Upper lobe of left lung (tissue), 6 donors: Measurements from ENCODE around the gene NEURL4. TPM values are rescaled to one million over a fixed set of nuclear protein-coding genes. Genes with fewer than 3 reads are reported as not detected.
A peak's percentile ranks its signal among the peaks of the same experiment; 100 is the strongest.

Experiments
- ATAC-seq, 2 donors: fragments of 200-7000 bp; cut with Tn5 transposase; one replicate each; pipeline ENCODE4 v1.9.1; 2022; ENCODE audit warnings: mild to moderate bottlenecking in 2 of 2, moderate library complexity in 2 of 2; ENCODE audit not compliant: low FRiP score in 2 of 2
- DNase-seq, 2 donors: peaks; one replicate each; pipeline ENCODE4 v3.0.0-alpha.2; 2019 to 2020
- H3K27ac ChIP-seq, 4 donors: fragments of 200-600 bp; sonication (generic); one replicate each; pipeline ENCODE4 v1.5.1; 2016 to 2019
- H3K27me3 ChIP-seq, 4 donors: fragments of 200-600 bp; sonication (generic); one replicate each; pipeline ENCODE4 v1.5.1; 2017 to 2019
- H3K36me3 ChIP-seq, 4 donors: fragments of 200-600 bp; sonication (generic); one replicate each; pipeline ENCODE4 v1.5.1; 2016 to 2019
- H3K4me1 ChIP-seq, 4 donors: fragments of 200-600 bp; sonication (generic); one replicate each; pipeline ENCODE4 v1.5.1; 2018 to 2019
- H3K4me3 ChIP-seq, 4 donors: fragments of 200-600 bp; sonication (generic); one replicate each; pipeline ENCODE4 v1.5.1; 2017 to 2019; ENCODE audit warnings: mild to moderate bottlenecking in 2 of 4, moderate library complexity in 1 of 4
- H3K9me3 ChIP-seq, 4 donors: fragments of 200-600 bp; sonication (generic); one replicate each; pipeline ENCODE4 v1.5.1; 2018 to 2019
- CTCF ChIP-seq, 6 experiments: fragments of 450-650 bp in 4 of 6; fragments of 200-600 bp in 2 of 6; sonication (generic) in 2 of 6; IDR thresholded peaks; one replicate each; pipeline ENCODE4 v1.5.1; 2016 to 2019; ENCODE audit warnings: antibody characterized with exemption in 6 of 6
- EP300 ChIP-seq, 4 donors: sonication (generic); formaldehyde crosslinking; IDR thresholded peaks; one replicate each; pipeline ENCODE4 v1.5.1; 2017; ENCODE audit warnings: antibody characterized with exemption in 4 of 4, control low read depth in 2 of 4
- POLR2A ChIP-seq, 4 donors: fragments of 450-650 bp; IDR thresholded peaks; one replicate each; pipeline ENCODE4 v1.5.1; 2016 to 2017; ENCODE audit warnings: antibody characterized with exemption in 4 of 4, mild to moderate bottlenecking in 2 of 4
- POLR2AphosphoS5 ChIP-seq, 2 donors: sonication (generic); formaldehyde crosslinking; IDR thresholded peaks; one replicate each; pipeline ENCODE4 v1.5.1; 2017; ENCODE audit warnings: antibody characterized with exemption in 2 of 2
- WGBS, 2 donors: methylation state at CpG; one replicate each; pipeline ENCODE4 v1.1.5; 2017 to 2018; 5-methylcytosine and 5-hydroxymethylcytosine counted together
- total RNA-seq, 6 donors: library from RNA; depleted of rRNA in 4 of 6; stranded (reverse); fragments of >200 nt in 4 of 6; gene quantifications; one replicate each; pipeline versions ENCODE4 v1.1.0 to v1.2.1, GENCODE V29; 2016 to 2021
- donor health status: DM: no; HTN: no; CAD: no; lungs with moderate emphysema.
- donor health status: DM: no; HTN: yes; CAD: no; lungs with severe emphysema.

The NEURL4 gene
- total RNA-seq, 6 donors from 2014 or later = 14.2 to 77.5 (median 37.5) TPM

- no peaks in the 10 kb centered on the region for H3K36me3 ChIP-seq
- H3K4me3 ChIP-seq = no peak overlapping the region
- TF ChIP-seq POLR2AphosphoS5 (IDR thresholded peaks at IDR 0.05) (no peak), EP300 (IDR thresholded peaks at IDR 0.05) (no peak), CTCF (IDR thresholded peaks at IDR 0.05) (no peak), POLR2A (IDR thresholded peaks at IDR 0.05) (no peak)
- ATAC-seq (no peak), DNase-seq (no peak)
- no peaks in the 10 kb centered on the region for H3K9me3 ChIP-seq
- H3K4me1 ChIP-seq = peaks cover 36 to 57% (median 42%) of the 10 kb centered on the region in 4 donors
- peak overlapping the region in 2 of 4 donors; percentile 44 to 95 for H3K27ac ChIP-seq
- 76 to 78% methylated on average over 7 to 9 of the region's 9 CpGs for WGBS, 2 donors
- no peaks in the 10 kb centered on the region for H3K27me3 ChIP-seq
Observed at GRCh38 chr17:7354262-7354843, 25.2 kb upstream of the NEURL4 start.

- ATAC-seq = no peak
- H3K36me3 ChIP-seq = no peaks in the 10 kb centered on the region
- H3K27me3 ChIP-seq = no peaks in the 10 kb centered on the region
- H3K9me3 ChIP-seq = no peaks in the 10 kb centered on the region
- H3K27ac ChIP-seq = peak overlapping the region in 3 of 4 donors; percentile 95 to 99 (median 95)
- DNase-seq = peak in 1 of 2 donors; percentile 76
- peaks cover 36 to 60% (median 46%) of the 10 kb centered on the region in 4 donors for H3K4me1 ChIP-seq
- peak overlapping the region in 3 of 4 donors; percentile 65 to 88 (median 69) for H3K4me3 ChIP-seq
- 92 to 96% methylated on average over 14 to 37 of the region's 37 CpGs for WGBS, 2 donors
- TF ChIP-seq CTCF (IDR thresholded peaks at IDR 0.05) (no peak), POLR2A (IDR thresholded peaks at IDR 0.05) (no peak), EP300 (IDR thresholded peaks at IDR 0.05) (no peak), POLR2AphosphoS5 (IDR thresholded peaks at IDR 0.05) (no peak)
Observed at GRCh38 chr17:7352910-7353635, 23.9 kb upstream of the NEURL4 start.

GRCh38 chr17:7352503-7352889 lies 23.4 kb upstream of the NEURL4 start:
- no peaks in the 10 kb centered on the region for H3K27me3 ChIP-seq
- H3K4me3 ChIP-seq = peak overlapping the region; percentile 65 to 88 (median 68)
- no peak for DNase-seq
- H3K36me3 ChIP-seq = no peaks in the 10 kb centered on the region
- 20% methylated on average over 10 of the region's 10 CpGs for WGBS, 2 donors
- no peak for ATAC-seq
- peak overlapping the region; percentile 95 to 99 (median 96) for H3K27ac ChIP-seq
- no peak for TF ChIP-seq POLR2A (IDR thresholded peaks at IDR 0.05)
- TF ChIP-seq CTCF (IDR thresholded peaks at IDR 0.05) = peak in 3 of 6 experiments; percentile 32 to 49 (median 32)
- H3K4me1 ChIP-seq = peaks cover 36 to 60% (median 46%) of the 10 kb centered on the region in 4 donors
- no peaks in the 10 kb centered on the region for H3K9me3 ChIP-seq

DNA sequence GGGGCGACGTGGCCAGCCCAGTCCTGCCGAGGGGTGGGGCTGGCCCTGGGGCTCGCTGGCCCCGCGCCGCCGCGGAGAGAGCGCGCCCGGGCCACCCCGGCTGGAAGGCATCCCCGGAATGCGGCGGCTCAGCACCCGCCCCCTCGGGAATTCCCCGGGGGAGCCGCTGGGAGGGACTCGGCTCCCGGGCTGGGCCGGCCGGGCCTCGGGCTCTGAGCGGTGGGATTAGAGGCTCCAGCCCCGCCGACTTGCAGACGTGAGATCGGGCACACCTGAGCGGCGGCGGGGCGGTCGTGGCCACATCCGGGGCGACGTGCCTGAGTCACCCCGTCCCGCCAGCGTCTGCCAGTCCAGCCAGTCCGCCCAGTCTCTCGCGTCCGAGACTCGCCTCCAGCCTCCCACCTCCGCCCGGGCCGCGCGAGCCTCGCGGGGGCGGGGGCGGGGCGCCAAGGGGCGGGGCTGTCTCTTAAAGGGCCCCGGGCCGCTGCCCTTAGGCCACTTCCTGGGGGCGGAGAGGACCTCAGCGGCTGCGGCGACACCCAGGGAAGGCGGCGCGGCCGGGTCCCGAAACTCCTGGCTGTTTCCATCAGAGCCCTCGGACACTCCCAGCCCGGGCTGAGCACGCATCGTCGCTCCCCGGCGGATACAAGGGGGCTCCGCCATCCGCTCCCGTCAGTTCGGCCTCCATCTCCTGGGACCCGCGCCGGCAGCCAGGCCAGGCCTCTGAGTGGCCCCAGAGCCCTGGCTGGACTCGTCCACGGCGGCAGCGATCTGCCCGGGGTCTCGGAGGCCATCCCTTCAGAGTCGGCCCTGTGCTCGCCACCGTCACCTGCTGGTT lies 22.7 kb upstream of the NEURL4 start, which contains the start of gene KCTD11:
KCTD11 (plus strand) TSS at position 498 of the 838 bp plus-strand sequence.
- WGBS, 2 donors = 0% methylated on average over 3 to 5 of the region's 91 CpGs
- DNase-seq = peak; percentile 93 to 99
- H3K27ac ChIP-seq = peak within 1 kb of the TSS; percentile 95 to 99 (median 96)
- peaks cover 36 to 60% (median 46%) of the 10 kb centered on the region in 4 donors for H3K4me1 ChIP-seq
- H3K27me3 ChIP-seq = no peaks in the 10 kb centered on the region
- peak within 1 kb of the TSS; percentile 65 to 88 (median 68) for H3K4me3 ChIP-seq
- peak; percentile 82 to 90 for ATAC-seq
- H3K9me3 ChIP-seq = no peaks in the 10 kb centered on the region
- H3K36me3 ChIP-seq = peaks cover 0 to 3% (median 0%) of the 10 kb centered on the region in 4 donors
- peak; percentile 61 to 87 for TF ChIP-seq POLR2AphosphoS5 (IDR thresholded peaks at IDR 0.05)
- peak in 2 of 4 donors; percentile 13 to 81 for TF ChIP-seq POLR2A (IDR thresholded peaks at IDR 0.05)
- TF ChIP-seq CTCF (IDR thresholded peaks at IDR 0.05) = peak in 3 of 6 experiments; percentile 33 to 69 (median 62)
- peak in 1 of 4 donors; percentile 14 for TF ChIP-seq EP300 (IDR thresholded peaks at IDR 0.05)
